Effector memory CD4-positive, alpha-beta T cell (primary cell): ENCODE data around the gene MMADHC.

Experiments used
- DNase-seq, 3 donors: peaks; one replicate each; pipeline ENCODE4 v3.0.0-alpha.2; 2020
- H3K27ac ChIP-seq: 2 replicates; pipeline ENCODE4 v1.7.0; 2013; ENCODE audit warnings: mild to moderate bottlenecking, low read length, moderate library complexity; ENCODE audit not compliant: insufficient read depth, poor library complexity, severe bottlenecking
- H3K27me3 ChIP-seq: replicated peaks from 2 replicates; pipeline ENCODE4 v1.7.0; 2013; ENCODE audit warnings: mild to moderate bottlenecking, low read length; ENCODE audit not compliant: insufficient read depth, control insufficient read depth, poor library complexity, severe bottlenecking
- H3K36me3 ChIP-seq: 2 replicates; pipeline ENCODE4 v1.7.0; 2013; ENCODE audit warnings: mild to moderate bottlenecking, low read length, moderate library complexity; ENCODE audit not compliant: control insufficient read depth, insufficient read depth
- H3K4me1 ChIP-seq: 2 replicates; pipeline ENCODE4 v1.7.0; 2013; ENCODE audit warnings: low read length, mild to moderate bottlenecking; ENCODE audit not compliant: control insufficient read depth, insufficient read depth, poor library complexity, severe bottlenecking
- H3K4me3 ChIP-seq: 2 replicates; pipeline ENCODE4 v1.7.0; 2013; ENCODE audit warnings: low read length, low read depth, mild to moderate bottlenecking; ENCODE audit not compliant: insufficient read depth, poor library complexity, severe bottlenecking
- H3K9me3 ChIP-seq: 2 replicates; pipeline ENCODE4 v1.7.0; 2013; ENCODE audit warnings: mild to moderate bottlenecking, low read length, moderate library complexity; ENCODE audit not compliant: control insufficient read depth

The MMADHC gene

GRCh38 chr2:149559341-149560068, 28.1 kb downstream of the MMADHC start:
- no peak overlapping the region for H3K4me3 ChIP-seq
- H3K36me3 ChIP-seq: no peaks in the 10 kb centered on the region
- H3K27ac ChIP-seq: no peak overlapping the region
- DNase-seq: no peak
- no peaks in the 10 kb centered on the region for H3K9me3 ChIP-seq
- H3K4me1 ChIP-seq: no peaks in the 10 kb centered on the region
- H3K27me3 ChIP-seq: peaks cover 3% of the 10 kb centered on the region

- Histone ChIP-seq H3K4me1 (no peaks in the 10 kb centered on the region), H3K9me3 (no peaks in the 10 kb centered on the region), H3K36me3 (no peaks in the 10 kb centered on the region), H3K4me3 (no peak overlapping the region), H3K27me3 (peaks cover 3% of the 10 kb centered on the region), H3K27ac (no peak overlapping the region)
- DNase-seq: no peak
These were observed 31.1 kb downstream of the MMADHC start for GRCh38 chr2:149556452-149556851.

- no peaks in the 10 kb centered on the region for H3K27me3 ChIP-seq
- no peaks in the 10 kb centered on the region for H3K4me1 ChIP-seq
- no peak overlapping the region for H3K4me3 ChIP-seq
- no peak for DNase-seq
- H3K9me3 ChIP-seq: no peaks in the 10 kb centered on the region
- H3K27ac ChIP-seq: no peak overlapping the region
- H3K36me3 ChIP-seq: no peaks in the 10 kb centered on the region
These were observed 34.7 kb downstream of the MMADHC start for GRCh38 chr2:149552830-149553229.

GRCh38 chr2:149552226-149552625, 35.3 kb downstream of the MMADHC start:
- Histone ChIP-seq H3K27ac (no peak overlapping the region), H3K36me3 (no peaks in the 10 kb centered on the region), H3K27me3 (no peaks in the 10 kb centered on the region), H3K4me3 (no peak overlapping the region), H3K4me1 (no peaks in the 10 kb centered on the region), H3K9me3 (no peaks in the 10 kb centered on the region)
- DNase-seq: no peak

GRCh38 chr2:149544692-149545091, 42.9 kb downstream of the MMADHC start:
- Histone ChIP-seq H3K9me3 (no peaks in the 10 kb centered on the region), H3K4me1 (no peaks in the 10 kb centered on the region), H3K27me3 (no peaks in the 10 kb centered on the region), H3K36me3 (no peaks in the 10 kb centered on the region), H3K27ac (no peak overlapping the region), H3K4me3 (no peak overlapping the region)
- DNase-seq: no peak

GRCh38 chr2:149543845-149544244, 43.7 kb downstream of the MMADHC start:
- Histone ChIP-seq H3K36me3 (no peaks in the 10 kb centered on the region), H3K4me1 (no peaks in the 10 kb centered on the region), H3K27me3 (no peaks in the 10 kb centered on the region), H3K9me3 (no peaks in the 10 kb centered on the region), H3K27ac (no peak overlapping the region), H3K4me3 (no peak overlapping the region)
- no peak for DNase-seq

- Histone ChIP-seq H3K4me3 (no peak overlapping the region), H3K9me3 (no peaks in the 10 kb centered on the region), H3K4me1 (peaks cover 5% of the 10 kb centered on the region), H3K27ac (no peak overlapping the region), H3K27me3 (no peaks in the 10 kb centered on the region), H3K36me3 (no peaks in the 10 kb centered on the region)
- DNase-seq: no peak
These were observed 47.4 kb downstream of the MMADHC start for GRCh38 chr2:149540138-149540537.

GRCh38 chr2:149538138-149538833, 49.3 kb downstream of the MMADHC start:
- Histone ChIP-seq H3K9me3 (no peaks in the 10 kb centered on the region), H3K27me3 (no peaks in the 10 kb centered on the region), H3K36me3 (no peaks in the 10 kb centered on the region), H3K4me1 (peaks cover 5% of the 10 kb centered on the region), H3K4me3 (no peak overlapping the region), H3K27ac (no peak overlapping the region)
- DNase-seq: no peak

- Histone ChIP-seq H3K27me3 (no peaks in the 10 kb centered on the region), H3K36me3 (no peaks in the 10 kb centered on the region), H3K4me1 (peaks cover 5% of the 10 kb centered on the region), H3K9me3 (no peaks in the 10 kb centered on the region), H3K4me3 (no peak overlapping the region), H3K27ac (no peak overlapping the region)
- no peak for DNase-seq
These were observed 50.4 kb downstream of the MMADHC start for GRCh38 chr2:149537092-149537726.

GRCh38 chr2:149536649-149537048, 50.9 kb downstream of the MMADHC start:
- no peak overlapping the region for H3K4me3 ChIP-seq
- H3K27me3 ChIP-seq: no peaks in the 10 kb centered on the region
- no peaks in the 10 kb centered on the region for H3K36me3 ChIP-seq
- no peak overlapping the region for H3K27ac ChIP-seq
- H3K9me3 ChIP-seq: no peaks in the 10 kb centered on the region
- no peak for DNase-seq
- H3K4me1 ChIP-seq: peaks cover 5% of the 10 kb centered on the region
